OCI-LY3 (cell line): Measurements from ENCODE around the gene TRABD2B.

Experiments
- CTCF ChIP-seq: fragments of 200-600, 300-600 bp; sonication (generic); IDR thresholded peaks from 2 replicates; pipeline ENCODE4 v1.5.1; 2014; ENCODE audit warnings: antibody characterized with exemption, low read length, low read depth
- EZH2phosphoT487 ChIP-seq: fragments of 200-600 bp; shearing (Covaris generic); IDR thresholded peaks from 2 replicates; pipeline ENCODE4 v1.6.1; 2018; ENCODE audit warnings: antibody characterized with exemption, mixed run types, low read depth

- TF ChIP-seq CTCF (no peak), EZH2phosphoT487 (no peak)
These were observed 33.0 kb upstream of the TRABD2B start for GRCh38 chr1:48030211-48030610.
